ENCODE results near the gene NCEH1.
"Not testable (repeated sequence)": the region's sequence is repeated elsewhere in the genome, so short reads cannot be mapped to it uniquely, and the experiment has no call there.

The NCEH1 gene

DNA sequence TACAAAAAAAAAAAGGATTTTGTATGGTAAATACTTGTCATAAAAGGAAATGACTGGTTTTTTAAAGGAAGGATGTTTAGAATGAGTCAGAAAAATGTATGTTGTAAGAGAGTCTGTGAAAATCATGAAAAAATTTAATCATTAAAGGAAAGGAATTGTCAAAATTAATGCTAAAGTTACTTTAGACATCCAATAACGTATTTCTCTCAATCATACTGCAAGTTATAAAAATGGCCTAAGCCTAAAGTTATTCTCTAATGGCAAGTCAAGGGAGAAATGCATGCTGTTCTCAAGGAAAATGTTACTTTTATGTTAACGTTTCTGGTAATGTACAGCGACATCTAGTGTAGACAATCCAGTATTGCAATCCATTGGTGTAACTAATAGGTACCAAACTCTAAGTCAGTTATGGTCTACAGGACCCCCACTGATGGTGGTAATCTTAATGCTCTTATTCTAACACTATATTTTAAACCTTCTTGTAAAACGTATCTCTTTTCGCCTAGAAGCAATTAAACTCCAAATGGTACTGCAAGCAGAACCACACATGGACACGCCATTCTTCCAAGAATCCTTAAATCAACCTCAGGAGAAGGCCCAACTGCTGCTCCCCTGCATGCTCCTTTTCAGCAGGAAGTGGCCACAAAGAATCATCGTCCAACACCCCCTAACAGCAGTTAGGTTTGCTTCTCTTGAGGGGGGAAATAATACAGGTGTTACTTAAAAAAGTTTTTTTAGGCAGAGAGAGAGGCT is 35.2 kb downstream of the NCEH1 start:
- DNase-seq, result no peak

GRCh38 chr3:172673210-172673679 is 37.6 kb downstream of the NCEH1 start:
- peak; percentile 35 for DNase-seq

DNA sequence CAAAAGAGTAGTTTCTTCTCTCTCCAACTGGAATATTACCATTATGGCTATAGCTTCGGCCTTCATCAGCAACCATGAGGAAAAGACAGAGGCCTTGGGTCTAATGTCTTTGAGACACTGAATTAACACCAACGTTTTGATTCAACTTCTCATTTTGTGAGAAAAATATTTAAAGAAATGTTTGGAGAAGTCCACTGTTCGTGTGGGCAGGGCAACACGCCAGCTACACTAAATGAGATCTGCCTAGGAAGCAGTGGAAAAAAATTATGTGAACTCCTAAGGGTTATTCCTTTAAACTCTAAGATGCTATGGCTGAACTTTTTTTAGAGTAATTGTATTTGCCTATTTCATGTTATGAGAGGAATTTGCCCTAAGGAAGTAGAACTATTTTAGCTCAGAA is 41.8 kb downstream of the NCEH1 start:
- DNase-seq, result no peak

GRCh38 chr3:172666873-172667694 is 43.8 kb downstream of the NCEH1 start:
- DNase-seq, result peak; percentile 33

DNA sequence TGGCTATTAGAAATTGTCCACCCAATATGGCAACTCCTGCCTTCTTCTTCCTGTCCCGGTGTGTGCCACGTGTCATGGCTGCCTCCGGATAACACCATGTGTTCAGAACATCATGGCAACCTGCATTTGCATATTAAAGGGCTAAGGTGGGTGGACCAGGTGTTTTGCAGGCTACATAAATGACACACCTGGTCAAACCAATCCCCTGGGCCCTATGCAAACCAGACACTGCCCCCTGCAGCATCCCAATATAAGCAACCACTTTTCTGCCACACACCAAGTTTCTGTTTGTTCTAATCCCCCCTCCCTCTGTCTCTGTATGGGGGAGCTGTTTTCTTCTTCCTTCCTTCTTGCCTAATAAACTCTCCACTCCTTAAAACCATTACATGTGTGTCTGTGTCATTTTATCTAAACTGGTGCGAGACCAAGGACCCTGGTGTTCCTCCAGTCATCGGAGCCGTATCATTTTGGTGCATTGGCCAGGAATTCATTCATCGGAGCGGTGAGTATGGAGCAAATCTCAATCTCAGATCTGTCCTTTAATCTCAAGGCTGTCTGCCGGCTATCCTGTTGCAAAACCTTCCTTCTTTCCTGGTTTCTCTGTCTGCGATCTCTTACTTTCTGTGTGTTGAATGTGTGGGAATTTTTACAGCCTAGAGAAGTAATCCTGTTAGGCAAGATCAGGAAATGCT is 44.5 kb downstream of the NCEH1 start:
- no peak for DNase-seq

- not testable (repeated sequence) for DNase-seq
Observed at GRCh38 chr3:172665510-172665909, 45.4 kb downstream of the NCEH1 start.

GRCh38 chr3:172660421-172660820 is 50.4 kb downstream of the NCEH1 start:
- not testable (repeated sequence) for DNase-seq

- DNase-seq, result no peak
Observed at GRCh38 chr3:172659246-172660002, 51.4 kb downstream of the NCEH1 start.

GRCh38 chr3:172658344-172659245 is 52.3 kb downstream of the NCEH1 start:
- DNase-seq, result no peak

GRCh38 chr3:172656602-172657001 is 54.3 kb downstream of the NCEH1 start:
- DNase-seq, result no peak

- no peak for DNase-seq
Observed at GRCh38 chr3:172655388-172655787, 55.5 kb downstream of the NCEH1 start.

GRCh38 chr3:172654470-172654869 is 56.4 kb downstream of the NCEH1 start:
- no peak for DNase-seq

- DNase-seq, result no peak
Observed at GRCh38 chr3:172653004-172653572, 57.8 kb downstream of the NCEH1 start.

- DNase-seq, result no peak
Observed at GRCh38 chr3:172651936-172652625, 58.8 kb downstream of the NCEH1 start.

- no peak for DNase-seq
Observed at GRCh38 chr3:172649987-172650386, 60.9 kb downstream of the NCEH1 start.

- DNase-seq, result no peak
Observed at GRCh38 chr3:172648747-172649146, 62.1 kb downstream of the NCEH1 start.

- peak; percentile 37 for DNase-seq
Observed at GRCh38 chr3:172647823-172648222, 63.0 kb downstream of the NCEH1 start.

DNA sequence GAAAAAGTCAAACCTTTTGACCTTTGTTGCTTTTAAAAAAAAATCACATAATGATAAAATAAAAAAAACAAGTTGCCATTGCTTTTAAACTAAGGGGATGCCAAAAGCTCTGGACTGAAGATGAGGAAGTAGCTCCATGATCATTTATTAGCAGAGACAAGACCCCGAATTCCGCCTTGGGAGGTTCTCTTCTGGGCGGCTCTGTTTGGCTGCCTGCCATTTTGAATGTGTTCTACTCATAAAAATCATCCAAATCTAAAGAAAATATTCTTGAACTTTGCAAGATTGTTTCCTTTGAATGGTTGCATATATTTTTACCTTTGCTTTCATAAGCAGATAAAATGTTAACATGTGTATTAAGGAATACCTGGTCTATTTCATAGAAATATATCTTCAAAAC is 63.8 kb downstream of the NCEH1 start:
- DNase-seq, result no peak

- no peak for DNase-seq
Observed at GRCh38 chr3:172646439-172647015, 64.3 kb downstream of the NCEH1 start.

GRCh38 chr3:172644258-172644657 is 66.6 kb downstream of the NCEH1 start:
- no peak for DNase-seq

Measured in NCI-H510A (cell line).